Cardiac fibroblast (primary cell): ENCODE data around the gene MAP7D3.

Experiments
- DNase-seq, 2 donors: peaks; one replicate each; pipeline versions ENCODE4 v3.0.0 to v3.0.0-alpha.2; 2010; ENCODE audit warnings: low read depth in 2 of 2
- H3K4me3 ChIP-seq, 2 donors: replicated peaks in 1 of 2; 1 replicate in 1 of 2; 2 replicates in 1 of 2; pipeline ENCODE4 v1.5.1; 2011; ENCODE audit warnings: low read depth in 2 of 2, low read length in 2 of 2, mild to moderate bottlenecking in 2 of 2, moderate library complexity in 1 of 2
- TF ChIP-seq, protein P1 (sequence below): IDR thresholded peaks from one replicate; pipeline ENCODE4 v1.5.1; 2011; ENCODE audit warnings: low read depth, mild to moderate bottlenecking, low read length, inconsistent platforms

The MAP7D3 gene

DNA sequence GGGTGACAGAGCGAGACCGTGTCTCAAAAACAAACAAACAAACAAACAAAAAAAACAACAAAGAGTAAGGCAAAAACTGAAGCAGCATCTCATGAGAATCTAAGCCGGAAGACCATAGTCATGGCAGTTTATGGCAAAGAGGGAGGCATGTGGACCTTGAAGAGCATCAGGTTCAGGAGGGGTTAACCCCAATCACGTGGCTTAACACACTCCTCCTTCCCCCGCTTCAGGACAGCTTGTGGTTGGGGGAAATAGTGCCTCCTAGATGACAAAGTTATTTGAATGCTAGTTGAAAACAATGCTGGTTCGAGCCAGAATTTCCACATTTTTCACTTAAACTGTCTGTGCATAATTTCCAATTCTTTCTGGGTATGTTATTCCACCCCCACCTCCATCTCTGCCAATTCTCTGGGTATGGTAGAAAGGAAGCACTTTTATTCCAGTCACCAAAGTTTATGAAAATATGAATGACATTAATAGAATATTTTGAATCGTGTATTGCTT, 11.7 kb upstream of the MAP7D3 start:
- DNase-seq: no peak
- TF ChIP-seq, protein P1, sequence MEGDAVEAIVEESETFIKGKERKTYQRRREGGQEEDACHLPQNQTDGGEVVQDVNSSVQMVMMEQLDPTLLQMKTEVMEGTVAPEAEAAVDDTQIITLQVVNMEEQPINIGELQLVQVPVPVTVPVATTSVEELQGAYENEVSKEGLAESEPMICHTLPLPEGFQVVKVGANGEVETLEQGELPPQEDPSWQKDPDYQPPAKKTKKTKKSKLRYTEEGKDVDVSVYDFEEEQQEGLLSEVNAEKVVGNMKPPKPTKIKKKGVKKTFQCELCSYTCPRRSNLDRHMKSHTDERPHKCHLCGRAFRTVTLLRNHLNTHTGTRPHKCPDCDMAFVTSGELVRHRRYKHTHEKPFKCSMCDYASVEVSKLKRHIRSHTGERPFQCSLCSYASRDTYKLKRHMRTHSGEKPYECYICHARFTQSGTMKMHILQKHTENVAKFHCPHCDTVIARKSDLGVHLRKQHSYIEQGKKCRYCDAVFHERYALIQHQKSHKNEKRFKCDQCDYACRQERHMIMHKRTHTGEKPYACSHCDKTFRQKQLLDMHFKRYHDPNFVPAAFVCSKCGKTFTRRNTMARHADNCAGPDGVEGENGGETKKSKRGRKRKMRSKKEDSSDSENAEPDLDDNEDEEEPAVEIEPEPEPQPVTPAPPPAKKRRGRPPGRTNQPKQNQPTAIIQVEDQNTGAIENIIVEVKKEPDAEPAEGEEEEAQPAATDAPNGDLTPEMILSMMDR: no peak
- H3K4me3 ChIP-seq: no peak overlapping the region

DNA sequence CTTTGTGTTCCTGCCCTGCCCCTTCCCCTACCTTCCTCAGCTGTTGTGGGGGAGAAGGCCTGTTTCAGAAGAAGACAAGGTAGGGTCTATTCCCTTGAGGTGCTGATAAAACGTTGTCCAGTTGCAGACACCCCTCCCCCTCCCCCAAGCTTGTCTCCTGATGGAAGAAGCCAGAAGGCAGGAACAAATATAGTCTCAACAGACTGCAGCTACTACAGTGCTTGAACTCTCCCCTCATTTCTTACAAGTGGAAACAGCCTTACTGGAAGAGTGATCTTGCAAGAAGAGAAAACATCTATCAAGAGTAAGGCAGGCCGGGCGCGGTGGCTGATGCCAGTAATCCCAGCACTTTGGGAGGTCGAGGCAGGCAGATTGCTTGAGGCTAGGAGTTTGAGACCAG, 11.0 kb upstream of the MAP7D3 start:
- TF ChIP-seq, protein P1: no peak
- peak in 1 of 2 donors; percentile 28 for DNase-seq
- no peak overlapping the region for H3K4me3 ChIP-seq

DNA sequence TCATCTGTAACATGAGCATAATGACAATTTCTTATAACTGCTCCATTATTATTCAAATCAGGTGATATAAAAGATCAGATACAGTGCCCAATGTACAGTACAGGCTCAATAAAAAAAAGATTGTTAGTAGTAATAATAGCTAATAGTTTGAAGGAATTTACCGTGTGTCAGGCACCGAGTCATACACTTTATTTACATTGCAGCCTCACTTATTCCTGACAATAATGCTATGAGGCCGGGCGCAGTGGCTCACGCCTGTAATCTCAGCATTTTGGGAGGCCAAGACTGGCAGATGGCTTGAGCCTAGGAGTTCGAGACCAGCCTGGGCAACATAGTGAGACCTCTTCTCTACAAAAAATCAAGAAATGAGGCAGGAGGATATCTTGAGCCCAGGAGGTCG, 10.1 kb upstream of the MAP7D3 start:
- TF ChIP-seq, protein P1: no peak
- peak in 1 of 2 donors; percentile 20 for DNase-seq

DNA sequence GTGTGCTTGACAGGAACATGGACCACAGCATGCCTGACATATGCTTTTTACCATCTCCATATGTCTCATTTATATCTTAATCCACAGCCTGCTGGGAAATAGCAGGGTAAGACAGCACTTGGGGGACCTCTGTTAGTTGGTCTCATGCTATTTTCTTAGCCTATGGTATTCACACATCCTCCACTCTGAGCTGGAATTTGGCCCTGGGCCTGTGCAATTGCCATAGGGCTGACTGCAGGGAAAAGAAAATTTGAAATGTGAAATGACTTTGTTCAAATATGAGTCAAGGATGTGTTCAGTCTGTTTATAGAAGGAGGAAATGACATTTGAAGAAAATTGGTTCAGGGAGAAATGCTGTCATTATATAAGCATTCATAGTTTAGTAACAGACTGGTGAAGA, 9.6 kb upstream of the MAP7D3 start:
- peak; percentile 69 to 83 for DNase-seq
- TF ChIP-seq, protein P1: no peak
- no peak overlapping the region for H3K4me3 ChIP-seq

More for the DNA sequence above, 10.1 kb upstream of the MAP7D3 start:
- H3K4me3 ChIP-seq: no peak overlapping the region

DNA sequence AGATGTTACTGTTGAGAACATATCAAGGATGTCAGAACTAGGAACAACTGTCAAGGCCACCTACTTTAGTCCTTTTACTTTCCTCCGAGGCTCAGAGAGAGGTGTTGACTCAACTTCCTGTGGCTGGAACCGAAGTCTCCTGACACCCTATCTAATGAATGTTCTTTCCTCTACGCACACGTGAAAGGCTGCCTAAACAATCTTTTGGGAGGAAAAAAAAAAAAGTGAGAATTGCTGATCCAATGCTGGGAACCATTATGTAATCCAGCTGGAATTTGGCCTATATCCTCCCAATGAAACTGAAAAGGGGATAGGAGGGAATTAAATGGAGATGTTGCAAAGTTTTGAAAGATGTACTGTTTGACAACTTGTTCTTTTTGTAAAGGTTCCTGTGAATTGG, 8.3 kb upstream of the MAP7D3 start:
- H3K4me3 ChIP-seq: no peak overlapping the region
- peak; percentile 71 to 84 for DNase-seq
- TF ChIP-seq, protein P1: no peak

DNA sequence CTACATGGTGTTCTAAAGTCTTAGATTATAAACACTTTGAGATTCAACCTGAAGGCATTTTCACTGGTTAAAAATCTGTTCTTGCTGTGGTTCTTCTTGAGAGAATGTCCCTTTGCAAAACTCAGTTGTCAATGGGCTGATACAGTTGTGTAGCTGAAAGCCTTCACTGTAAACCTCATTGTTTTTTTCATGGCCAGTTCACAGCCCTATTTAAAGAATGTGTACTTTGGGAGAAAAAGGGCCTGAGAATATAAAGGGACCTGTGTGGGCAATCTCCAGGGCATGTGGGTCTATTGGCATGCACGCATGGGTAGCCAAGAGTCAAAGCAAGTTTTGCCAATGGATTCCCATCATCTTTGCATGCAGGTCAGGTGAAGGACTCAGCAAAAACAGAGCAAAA, 7.8 kb upstream of the MAP7D3 start:
- no peak for DNase-seq
- TF ChIP-seq, protein P1: no peak
- H3K4me3 ChIP-seq: no peak overlapping the region

DNA sequence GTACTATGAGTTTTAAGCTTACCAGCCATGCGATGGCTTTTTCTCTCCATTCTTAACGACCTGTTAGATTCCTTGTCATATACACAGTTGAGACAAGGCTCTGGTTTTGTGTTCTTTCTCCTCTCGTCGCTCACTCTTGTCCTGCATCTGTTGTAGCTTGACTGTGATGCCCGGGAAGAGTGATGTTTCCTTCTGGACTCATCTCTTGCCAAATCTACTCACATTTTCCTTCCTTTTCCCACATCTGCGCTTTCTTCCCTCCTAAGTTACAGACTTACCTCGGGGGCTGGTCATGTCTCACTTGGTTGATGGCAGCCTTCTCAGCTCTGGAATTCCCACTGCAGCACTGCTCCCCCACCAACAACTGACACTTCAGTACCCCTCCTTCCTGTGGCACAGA, 4.8 kb upstream of the MAP7D3 start:
- DNase-seq: peak in 1 of 2 donors; percentile 3
- TF ChIP-seq, protein P1: no peak
- H3K4me3 ChIP-seq: no peak overlapping the region
